Thymus (tissue), 11 donors: Measurements from ENCODE around the gene MTPN. TPM values are rescaled to one million over a fixed set of nuclear protein-coding genes. Genes with fewer than 3 reads are reported as not detected.
A peak's percentile ranks its signal among the peaks of the same experiment; 100 is the strongest.

Source experiments
- DNase-seq, 9 donors: peaks; one replicate each; pipeline ENCODE4 v3.0.0-alpha.2; 2013; ENCODE audit warnings: low spot score in 9 of 9, low read depth in 6 of 9, missing footprints in 1 of 9
- H3K27ac ChIP-seq, 2 donors: one replicate each; pipeline ENCODE4 v1.5.1; 2013; ENCODE audit warnings: control low read depth in 1 of 2, low read depth in 1 of 2, low read length in 1 of 2, mild to moderate bottlenecking in 1 of 2, moderate library complexity in 1 of 2
- H3K27me3 ChIP-seq, 2 donors: one replicate each; pipeline ENCODE4 v1.5.1; 2013; ENCODE audit warnings: low read length in 1 of 2; ENCODE audit not compliant: control insufficient read depth in 2 of 2, insufficient read depth in 1 of 2
- H3K36me3 ChIP-seq, 2 donors: one replicate each; pipeline ENCODE4 v1.5.1; 2013; ENCODE audit warnings: low read length in 1 of 2, mild to moderate bottlenecking in 1 of 2, moderate library complexity in 1 of 2; ENCODE audit not compliant: control insufficient read depth in 2 of 2, insufficient read depth in 2 of 2
- H3K4me1 ChIP-seq, 2 donors: one replicate each; pipeline ENCODE4 v1.5.1; 2013; ENCODE audit warnings: low read length in 2 of 2; ENCODE audit not compliant: control insufficient read depth in 2 of 2, insufficient read depth in 2 of 2
- H3K4me3 ChIP-seq, 2 donors: one replicate each; pipeline ENCODE4 v1.5.1; 2013; ENCODE audit warnings: low read length in 2 of 2, control low read depth in 1 of 2, mild to moderate bottlenecking in 1 of 2
- H3K9me3 ChIP-seq, 2 donors: one replicate each; pipeline ENCODE4 v1.5.1; 2013; ENCODE audit warnings: low read length in 1 of 2, mild to moderate bottlenecking in 1 of 2; ENCODE audit not compliant: control insufficient read depth in 2 of 2, insufficient read depth in 1 of 2
- WGBS: extraction: QIAGEN DNeasy Blood & Tissue Kit; methylation state at CpG from one replicate; pipeline ENCODE4 v1.1.7; 2013; 5-methylcytosine and 5-hydroxymethylcytosine counted together
- polyA plus RNA-seq: library from polyadenylated mRNA; stranded (reverse); fragments of 200-250 nt; gene quantifications from one replicate; pipeline ENCODE4 v1.2.3, GENCODE V29; 2013
- total RNA-seq: library from RNA; stranded (reverse); fragments of 120-200 nt; gene quantifications from one replicate; pipeline ENCODE4 v1.2.4, GENCODE V29; 2013
- donor health status: healthy.

Gene MTPN
- total and polyA plus RNA-seq, 2 donors, result 54.2 to 74.7 TPM

DNA sequence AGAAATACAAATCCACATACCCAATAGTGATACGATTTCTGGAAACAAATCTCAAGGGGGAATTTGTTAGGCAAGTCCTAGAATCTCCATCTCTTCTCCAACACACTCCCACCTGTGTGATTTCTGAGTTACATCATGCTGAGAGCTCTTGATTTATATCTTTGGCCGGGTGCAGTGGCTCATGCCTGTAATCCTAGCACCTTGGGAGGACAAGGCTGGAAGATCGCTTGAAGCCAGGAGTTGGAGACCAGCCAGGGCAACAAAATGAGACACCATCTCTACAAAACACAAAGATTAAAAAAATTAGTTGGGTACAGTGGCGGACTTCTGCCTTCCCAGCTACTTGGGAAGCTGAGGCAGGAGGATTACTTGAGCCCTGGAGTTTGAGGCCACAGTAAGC lies 1.5 kb upstream of the MTPN start:
- H3K4me1 ChIP-seq, result peaks cover 10 to 13% of the 10 kb centered on the region in 2 donors
- 98% methylated on average over 4 of the region's 4 CpGs for WGBS

DNA sequence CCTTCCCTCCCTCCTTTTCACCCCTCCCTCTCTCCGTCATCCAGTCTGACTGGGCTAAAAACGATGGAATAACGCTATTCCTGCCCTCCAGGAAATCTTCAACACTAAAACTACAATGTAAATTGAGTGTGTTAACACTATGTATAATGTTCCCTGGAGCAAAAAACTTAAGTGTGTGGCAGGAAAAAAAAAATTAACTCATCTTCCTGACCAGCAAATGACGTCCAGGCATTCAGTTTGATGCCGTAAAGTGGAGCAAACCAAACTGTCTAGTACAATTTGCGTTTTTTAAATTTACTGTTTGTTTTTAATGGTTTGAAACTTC lies 545 bp upstream of the MTPN start:
- WGBS, result 87% methylated on average over 6 of the region's 6 CpGs
- Histone ChIP-seq H3K27me3 (no peaks in the 10 kb centered on the region), H3K4me1 (peaks cover 10 to 13% of the 10 kb centered on the region in 2 donors), H3K36me3 (peaks cover 0 to 4% of the 10 kb centered on the region in 2 donors), H3K4me3 (peak overlapping the region; percentile 67 to 98), H3K27ac (no peak overlapping the region), H3K9me3 (no peaks in the 10 kb centered on the region)
- no peak for DNase-seq

More for the DNA sequence above, 1.5 kb upstream of the MTPN start:
- H3K27me3 ChIP-seq, result no peaks in the 10 kb centered on the region
- DNase-seq, result no peak
- H3K27ac ChIP-seq, result no peak overlapping the region
- no peak overlapping the region for H3K4me3 ChIP-seq
- peaks cover 0 to 4% of the 10 kb centered on the region in 2 donors for H3K36me3 ChIP-seq
- no peaks in the 10 kb centered on the region for H3K9me3 ChIP-seq

DNA sequence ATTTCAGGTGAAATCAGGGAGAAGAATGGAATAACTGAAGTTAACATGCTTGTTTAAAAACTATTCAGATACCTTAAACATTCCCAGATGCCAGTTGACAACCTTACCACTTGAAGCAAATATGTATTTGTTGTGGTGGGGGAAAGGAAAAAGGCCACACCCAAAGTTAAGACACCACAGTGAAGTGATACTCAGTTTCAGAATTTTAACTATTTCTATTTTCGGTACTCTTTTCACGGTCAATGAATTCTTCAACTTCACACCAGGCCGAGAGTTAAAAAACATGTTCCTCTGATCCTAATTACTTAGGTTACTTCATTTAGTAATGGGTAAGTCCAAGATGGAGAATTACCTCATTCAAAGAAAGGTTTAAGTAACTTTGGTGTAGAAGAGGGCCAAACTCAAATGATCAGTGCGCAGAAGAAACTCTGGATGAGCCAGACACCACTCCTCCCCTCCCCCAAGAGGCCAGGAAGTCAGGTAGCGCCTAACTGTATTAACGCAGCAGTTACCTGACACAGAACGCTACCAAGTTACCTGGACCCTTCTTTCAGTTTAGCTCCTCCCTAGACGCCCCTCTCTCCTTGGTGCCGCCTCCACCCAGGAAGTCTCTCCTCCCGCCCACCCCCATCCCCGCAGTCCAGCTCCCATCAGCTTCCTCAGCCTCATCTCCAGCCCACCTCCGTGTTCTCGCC lies 700 bp downstream of the MTPN start:
- DNase-seq, result peak in 6 of 9 donors; percentile 8 to 59 (median 29)
- Histone ChIP-seq H3K9me3 (no peaks in the 10 kb centered on the region), H3K27ac (peak overlapping the region; percentile 68 to 81), H3K36me3 (peaks cover 0 to 4% of the 10 kb centered on the region in 2 donors), H3K27me3 (no peaks in the 10 kb centered on the region), H3K4me1 (peaks cover 10 to 13% of the 10 kb centered on the region in 2 donors), H3K4me3 (peak overlapping the region; percentile 67 to 98)
- WGBS, result 3% methylated on average over 13 of the region's 13 CpGs

DNA sequence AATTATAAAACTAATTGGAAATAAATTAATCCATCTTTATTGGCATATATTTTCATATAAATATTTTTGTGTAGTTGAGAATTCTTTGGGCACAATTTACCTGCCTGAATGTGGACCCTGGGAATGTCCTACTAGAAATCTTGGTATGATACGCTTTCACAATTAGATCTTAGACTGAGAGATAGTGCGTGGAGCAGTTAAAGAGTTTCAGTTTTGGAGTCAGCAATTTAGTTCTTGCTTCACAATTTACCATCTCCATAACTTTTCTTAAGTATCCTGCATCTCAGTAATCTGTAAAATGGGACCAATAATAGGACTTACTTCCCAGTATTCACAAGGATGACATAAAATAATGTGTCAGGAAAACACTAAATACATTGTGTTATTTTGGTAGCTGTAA lies 2.0 kb downstream of the MTPN start:
- 91% methylated on average over 2 of the region's 2 CpGs for WGBS
- Histone ChIP-seq H3K9me3 (no peaks in the 10 kb centered on the region), H3K36me3 (peaks cover 0 to 8% of the 10 kb centered on the region in 2 donors), H3K4me3 (no peak overlapping the region), H3K27ac (no peak overlapping the region), H3K4me1 (peaks cover 7 to 11% of the 10 kb centered on the region in 2 donors), H3K27me3 (no peaks in the 10 kb centered on the region)
- DNase-seq, result no peak

DNA sequence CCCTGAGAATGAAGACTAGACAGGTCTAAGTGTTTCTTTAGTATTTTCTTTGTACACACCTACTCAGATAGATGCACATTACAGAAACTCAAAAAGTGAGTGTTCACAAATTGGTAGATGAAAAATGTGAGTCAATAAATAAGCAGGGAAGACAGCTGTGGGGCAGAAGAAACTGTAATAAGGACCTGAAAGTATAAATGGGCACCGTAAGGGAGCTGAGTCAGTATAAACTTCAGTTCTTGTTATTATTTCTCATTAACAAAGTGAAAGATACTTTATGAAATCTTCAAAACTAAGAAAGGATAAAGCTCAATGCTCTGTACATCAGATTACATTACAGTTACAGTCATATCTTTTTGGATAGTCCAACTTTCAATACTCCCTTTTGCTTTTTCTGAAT lies 2.5 kb downstream of the MTPN start:
- Histone ChIP-seq H3K27ac (no peak overlapping the region), H3K4me3 (no peak overlapping the region), H3K27me3 (no peaks in the 10 kb centered on the region), H3K36me3 (peaks cover 0 to 8% of the 10 kb centered on the region in 2 donors), H3K9me3 (no peaks in the 10 kb centered on the region), H3K4me1 (peaks cover 7 to 11% of the 10 kb centered on the region in 2 donors)
- DNase-seq, result no peak
- 81% methylated on average over 1 of the region's 1 CpG for WGBS

DNA sequence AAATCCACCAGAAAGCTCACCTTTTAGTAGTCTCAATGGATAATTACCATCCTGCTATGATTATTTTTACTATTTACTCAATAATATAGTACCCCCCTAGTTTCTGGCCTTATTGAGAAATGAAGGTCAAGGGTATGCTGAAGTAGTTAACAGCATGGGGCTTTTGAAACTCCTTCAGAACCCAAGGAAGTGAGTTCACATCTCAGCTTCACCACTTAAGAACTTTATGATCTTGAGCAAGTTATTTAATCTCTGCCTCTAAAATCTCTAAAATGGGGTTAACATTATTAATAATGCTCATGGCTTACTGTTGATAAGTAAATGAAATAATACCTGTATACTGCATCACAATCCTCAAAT lies 5.8 kb downstream of the MTPN start:
- H3K4me1 ChIP-seq, result peaks cover 7 to 9% of the 10 kb centered on the region in 2 donors

DNA sequence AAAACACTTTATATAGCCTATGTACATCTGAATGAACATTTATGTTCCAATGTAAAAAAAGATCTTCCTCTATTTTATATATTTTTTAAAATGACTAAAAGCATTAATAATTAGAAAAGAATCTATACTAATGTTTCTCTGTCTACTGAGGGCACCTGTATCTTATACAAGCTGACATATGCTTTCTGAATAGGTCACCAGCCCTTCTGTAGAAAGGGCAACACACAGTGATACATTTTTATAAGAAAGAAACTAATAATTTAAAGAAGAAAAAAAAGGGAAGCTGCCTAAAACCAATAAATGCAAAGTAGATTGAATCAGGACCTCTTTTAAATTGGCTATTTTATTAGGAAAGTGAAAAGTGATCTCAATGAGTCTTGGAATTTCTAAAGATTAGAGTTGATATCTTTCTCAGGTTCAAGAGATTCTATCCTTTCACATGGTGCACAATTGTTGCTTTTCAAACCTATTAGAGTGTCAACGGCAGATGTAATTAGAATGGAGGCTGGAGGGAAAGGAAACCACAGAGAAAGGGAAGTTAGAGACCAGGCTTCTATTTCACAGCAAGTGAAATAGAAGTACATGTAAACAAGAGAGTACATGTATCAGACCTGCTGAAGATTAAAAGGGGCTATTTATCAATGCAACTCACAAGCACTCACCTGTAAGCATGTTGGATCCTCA lies 6.3 kb downstream of the MTPN start:
- DNase-seq, result peak in 1 of 9 donors; percentile 29
- no peaks in the 10 kb centered on the region for H3K9me3 ChIP-seq
- H3K27ac ChIP-seq, result peak overlapping the region in 1 of 2 donors; percentile 40
- peaks cover 0 to 18% of the 10 kb centered on the region in 2 donors for H3K36me3 ChIP-seq
- H3K27me3 ChIP-seq, result no peaks in the 10 kb centered on the region
- 6% methylated on average over 1 of the region's 1 CpG for WGBS
- H3K4me3 ChIP-seq, result no peak overlapping the region
- peaks cover 7 to 9% of the 10 kb centered on the region in 2 donors for H3K4me1 ChIP-seq

More for the DNA sequence above, 5.8 kb downstream of the MTPN start:
- peak overlapping the region in 1 of 2 donors; percentile 40 for H3K27ac ChIP-seq
- no peak overlapping the region for H3K4me3 ChIP-seq
- H3K27me3 ChIP-seq, result no peaks in the 10 kb centered on the region
- peaks cover 0 to 17% of the 10 kb centered on the region in 2 donors for H3K36me3 ChIP-seq
- no peak for DNase-seq
- H3K9me3 ChIP-seq, result no peaks in the 10 kb centered on the region

DNA sequence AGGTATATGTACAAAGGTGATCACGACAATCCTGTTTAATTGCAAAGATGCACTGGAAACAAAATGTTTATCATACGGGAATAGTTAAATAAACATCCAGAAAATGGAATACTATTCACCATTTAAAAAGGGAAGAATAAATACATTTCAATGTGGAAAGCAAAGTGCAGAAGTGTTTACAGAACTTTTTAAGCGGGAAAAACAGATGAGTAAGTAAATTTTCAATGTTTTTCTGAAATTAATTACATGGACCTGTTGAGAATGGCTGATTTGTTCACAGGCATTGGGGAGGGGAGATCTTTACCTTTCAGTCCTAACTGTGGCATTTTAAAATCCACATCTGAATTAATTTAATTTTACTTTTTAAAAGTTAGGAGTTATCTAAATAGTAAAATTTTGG lies 7.1 kb downstream of the MTPN start:
- DNase-seq, result no peak
- Histone ChIP-seq H3K27me3 (no peaks in the 10 kb centered on the region), H3K4me3 (no peak overlapping the region), H3K27ac (no peak overlapping the region), H3K4me1 (peaks cover 3 to 5% of the 10 kb centered on the region in 2 donors), H3K9me3 (no peaks in the 10 kb centered on the region), H3K36me3 (peaks cover 0 to 18% of the 10 kb centered on the region in 2 donors)
- 98% methylated on average over 3 of the region's 3 CpGs for WGBS

DNA sequence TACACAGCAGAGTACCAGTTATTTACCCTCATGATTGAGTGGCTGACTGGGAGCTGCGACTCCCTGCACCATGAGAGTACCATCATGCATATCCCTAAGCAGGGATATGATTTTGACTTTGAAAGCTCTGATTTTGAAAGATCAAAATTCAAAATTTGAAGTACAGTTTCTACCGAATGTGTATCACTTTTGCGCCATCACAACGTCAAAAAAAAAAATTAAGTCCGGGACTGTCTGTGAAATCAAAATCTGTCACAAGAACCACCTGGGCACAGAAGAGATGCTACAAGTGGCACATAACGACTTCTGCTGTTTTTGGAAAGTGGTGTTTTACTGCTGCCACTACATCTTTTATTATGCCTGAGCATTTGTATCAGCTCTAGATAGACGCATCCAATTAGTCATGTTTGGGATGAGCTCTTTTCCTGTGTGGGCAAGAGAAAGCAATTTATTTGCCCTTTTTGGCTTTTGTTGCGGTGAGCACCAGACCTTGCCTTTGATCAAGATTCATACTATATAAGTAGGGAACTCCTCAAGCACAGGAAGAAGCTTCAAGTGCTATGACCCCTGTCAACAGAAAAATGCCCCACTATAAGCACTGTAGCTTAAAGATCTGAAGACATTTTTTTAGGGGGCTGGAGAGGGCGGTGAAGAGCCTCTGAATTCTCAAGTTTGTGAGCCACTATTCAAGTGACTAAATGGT lies 10.7 kb downstream of the MTPN start:
- no peak overlapping the region for H3K27ac ChIP-seq
- no peak overlapping the region for H3K4me3 ChIP-seq
- peak in 1 of 9 donors; percentile 15 for DNase-seq
- 68% methylated on average over 9 of the region's 9 CpGs for WGBS
- peaks cover 0 to 14% of the 10 kb centered on the region in 2 donors for H3K36me3 ChIP-seq
- peaks cover 3 to 5% of the 10 kb centered on the region in 2 donors for H3K4me1 ChIP-seq
- H3K9me3 ChIP-seq, result no peaks in the 10 kb centered on the region
- no peaks in the 10 kb centered on the region for H3K27me3 ChIP-seq
